Endothelial cell (in vitro differentiated cells): ENCODE data around the gene CMSS1. TPM values are rescaled to one million over a fixed set of nuclear protein-coding genes. Genes with fewer than 3 reads are reported as not detected.

ENCODE experiments used
- DNase-seq: peaks from one replicate; pipeline ENCODE4 v3.0.0; 2021; ENCODE audit warnings: low spot score
- H3K27ac Mint-ChIP-seq: one replicate; pipeline ENCODE4 v1.8.0; 2021; ENCODE audit warnings: mixed read lengths, inconsistent platforms; ENCODE audit not compliant: unreplicated experiment
- H3K27me3 Mint-ChIP-seq: one replicate; pipeline ENCODE4 v1.8.0; 2021; ENCODE audit warnings: mild to moderate bottlenecking, moderate library complexity, mixed read lengths, inconsistent platforms; ENCODE audit not compliant: unreplicated experiment
- H3K36me3 Mint-ChIP-seq: one replicate; pipeline ENCODE4 v1.8.0; 2021; ENCODE audit warnings: mild to moderate bottlenecking, low read depth, mixed read lengths, inconsistent platforms; ENCODE audit not compliant: unreplicated experiment
- H3K4me1 Mint-ChIP-seq: one replicate; pipeline ENCODE4 v1.8.0; 2021; ENCODE audit warnings: mild to moderate bottlenecking, mixed read lengths, inconsistent platforms; ENCODE audit not compliant: unreplicated experiment
- H3K4me3 Mint-ChIP-seq: one replicate; pipeline ENCODE4 v1.8.0; 2021; ENCODE audit warnings: mild to moderate bottlenecking, mixed read lengths, inconsistent platforms; ENCODE audit not compliant: unreplicated experiment
- H3K9me3 Mint-ChIP-seq: one replicate; pipeline ENCODE4 v1.8.0; 2021; ENCODE audit warnings: mixed read lengths, inconsistent platforms; ENCODE audit not compliant: unreplicated experiment
- CTCF ChIP-seq: fragments of 200-600 bp; sonication (generic); IDR thresholded peaks from one replicate; pipeline ENCODE4 v1.5.0; 2021; ENCODE audit warnings: antibody characterized with exemption; ENCODE audit not compliant: unreplicated experiment
- total RNA-seq: library from RNA; stranded (reverse); fragmentation: NEBNext Ultra II Directional; extraction: Animal tissue kit (Norgen Biotek cat#: 25700); gene quantifications from one replicate; pipeline ENCODE4 v1.2.1, GENCODE V29; 2021; ENCODE audit not compliant: unreplicated experiment

CMSS1 gene
- total RNA-seq, 1 donor from 2014 or later = 25.8 TPM

GRCh38 chr3:99871231-99872045 is 53.8 kb downstream of the CMSS1 start:
- TF ChIP-seq CTCF = no peak
- Mint-ChIP-seq H3K36me3 (peaks cover 7% of the 10 kb centered on the region), H3K27ac (no peak overlapping the region), H3K27me3 (peaks cover 3% of the 10 kb centered on the region), H3K4me3 (no peak overlapping the region), H3K4me1 (peaks cover 21% of the 10 kb centered on the region), H3K9me3 (no peaks in the 10 kb centered on the region)
- DNase-seq = no peak

- Mint-ChIP-seq H3K27ac (no peak overlapping the region), H3K27me3 (peaks cover 3% of the 10 kb centered on the region), H3K4me3 (no peak overlapping the region)
Measured at GRCh38 chr3:99872923-99873254, 55.2 kb downstream of the CMSS1 start.

GRCh38 chr3:99873269-99874102 is 55.8 kb downstream of the CMSS1 start:
- no peak for TF ChIP-seq CTCF
- Mint-ChIP-seq H3K4me1 (peaks cover 31% of the 10 kb centered on the region), H3K9me3 (no peaks in the 10 kb centered on the region), H3K4me3 (peak overlapping the region; percentile 62), H3K27me3 (peaks cover 3% of the 10 kb centered on the region), H3K36me3 (peaks cover 7% of the 10 kb centered on the region), H3K27ac (no peak overlapping the region)
- no peak for DNase-seq

More at GRCh38 chr3:99872923-99873254, 55.2 kb downstream of the CMSS1 start:
- no peak for TF ChIP-seq CTCF
- no peak for DNase-seq
- Mint-ChIP-seq H3K4me1 (peaks cover 27% of the 10 kb centered on the region), H3K9me3 (no peaks in the 10 kb centered on the region), H3K36me3 (peaks cover 7% of the 10 kb centered on the region)

- Mint-ChIP-seq H3K27me3 (peaks cover 3% of the 10 kb centered on the region), H3K36me3 (peaks cover 7% of the 10 kb centered on the region), H3K27ac (no peak overlapping the region), H3K4me3 (peak overlapping the region; percentile 51), H3K9me3 (no peaks in the 10 kb centered on the region), H3K4me1 (peaks cover 32% of the 10 kb centered on the region)
- no peak for DNase-seq
- TF ChIP-seq CTCF = no peak
Measured at GRCh38 chr3:99874237-99875002, 56.8 kb downstream of the CMSS1 start.
